ENCODE measurements around the gene ETV7.
"Not testable (repeated sequence)": the region's sequence is repeated elsewhere in the genome, so short reads cannot be mapped to it uniquely, and the experiment has no call there.

Gene ETV7

DNA sequence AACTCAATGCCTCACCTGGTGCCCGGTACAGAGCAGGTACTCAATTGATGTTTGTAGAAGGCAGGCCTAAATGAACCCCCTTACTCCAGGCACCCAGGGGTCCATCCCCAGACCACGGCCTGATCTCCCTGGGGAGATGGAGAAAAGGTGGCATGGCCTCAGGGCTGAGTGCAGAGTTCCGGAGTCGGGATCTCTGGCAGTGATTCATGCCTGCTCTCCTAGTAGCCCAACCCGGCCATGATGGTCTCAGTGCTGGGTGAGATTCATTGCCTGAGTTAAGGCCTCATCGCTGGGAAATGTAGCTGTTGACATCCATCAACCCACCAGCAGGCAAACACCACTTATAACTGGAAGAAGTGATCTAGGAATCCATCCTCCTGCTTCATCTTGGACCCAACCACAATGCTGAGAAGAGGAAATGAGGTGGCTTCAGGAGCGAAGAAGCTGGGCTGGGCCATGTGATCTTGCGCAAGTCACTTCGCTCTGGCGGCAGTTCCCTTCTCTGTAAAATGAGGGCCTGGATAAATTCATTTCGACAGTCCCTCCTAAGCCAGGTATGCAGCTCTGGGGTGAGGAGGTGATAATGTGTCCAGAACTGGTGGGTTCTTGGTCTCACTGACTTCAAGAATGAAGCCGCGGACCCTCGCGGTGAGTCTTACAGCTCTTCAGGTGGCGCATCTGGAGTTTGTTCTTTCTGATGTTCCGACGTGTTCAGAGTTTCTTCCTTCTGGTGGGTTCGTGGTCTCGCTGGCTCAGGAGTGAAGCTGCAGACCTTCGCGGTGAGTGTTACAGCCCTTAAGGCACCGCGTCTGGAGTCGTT lies 24.7 kb downstream of the ETV7 start:
- no peak for DNase-seq

- DNase-seq: no peak
Measured at GRCh38 chr6:36361071-36361470, 26.4 kb downstream of the ETV7 start.

GRCh38 chr6:36360241-36361054 lies 27.0 kb downstream of the ETV7 start:
- DNase-seq: peak; percentile 76

GRCh38 chr6:36358226-36358915 lies 29.1 kb downstream of the ETV7 start:
- DNase-seq: no peak

GRCh38 chr6:36357872-36358225 lies 29.6 kb downstream of the ETV7 start:
- no peak for DNase-seq

GRCh38 chr6:36355819-36356218 lies 31.6 kb downstream of the ETV7 start:
- DNase-seq: no peak

DNA sequence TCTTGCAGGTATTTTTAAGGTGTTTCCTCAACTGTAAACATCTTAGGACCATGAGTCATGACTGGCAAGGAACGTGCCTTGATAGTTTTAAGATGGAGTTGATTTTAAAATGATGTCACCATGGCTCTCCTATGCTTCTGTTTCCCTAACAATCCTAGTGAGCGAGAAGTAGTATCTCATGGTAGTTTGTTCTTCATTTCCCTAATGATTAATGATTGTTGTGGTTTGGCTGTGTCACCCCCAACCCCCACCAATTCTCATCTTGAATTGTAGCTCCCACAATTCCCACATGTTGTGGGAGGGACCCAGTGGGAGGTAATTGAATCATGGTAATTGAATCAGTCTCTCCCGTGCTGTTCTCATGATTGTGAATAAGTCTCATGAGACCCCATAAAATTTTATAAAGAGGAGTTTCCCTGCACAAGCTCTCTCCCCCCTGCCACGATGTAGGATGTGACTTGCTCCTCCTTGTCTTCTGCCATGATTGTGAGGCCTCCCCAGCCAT lies 34.0 kb downstream of the ETV7 start:
- DNase-seq: no peak

DNA sequence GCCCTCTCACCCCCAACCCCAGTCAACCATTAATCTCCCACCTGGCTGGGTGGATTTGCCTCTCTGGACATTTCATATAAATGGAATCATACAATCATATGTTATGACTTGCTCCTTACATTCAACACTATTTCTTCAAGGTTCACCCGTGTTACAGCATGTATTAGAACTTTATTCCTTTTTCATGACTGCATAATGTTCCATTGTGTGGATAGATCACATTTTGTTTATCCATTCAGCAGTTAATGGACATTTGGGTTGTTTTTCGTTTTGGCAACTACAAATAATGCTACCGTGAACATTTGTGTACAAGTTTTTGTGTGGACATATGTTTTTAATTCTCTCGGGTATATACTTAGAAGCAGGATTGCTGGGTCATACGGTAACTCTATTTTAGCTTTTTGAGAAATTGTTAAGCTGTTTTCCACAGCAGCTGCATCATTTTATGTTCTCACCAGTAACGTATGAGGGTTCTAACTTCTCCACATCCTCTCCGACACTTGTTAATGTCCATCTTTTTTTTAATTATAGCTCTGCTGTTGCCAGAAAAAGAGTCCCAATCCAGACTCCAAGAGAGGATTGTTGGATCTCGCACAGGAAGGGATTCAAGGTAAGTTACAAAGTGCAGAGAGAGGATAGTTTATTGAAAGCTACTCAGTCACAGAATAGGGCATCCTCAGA lies 34.9 kb downstream of the ETV7 start:
- DNase-seq: no peak

DNA sequence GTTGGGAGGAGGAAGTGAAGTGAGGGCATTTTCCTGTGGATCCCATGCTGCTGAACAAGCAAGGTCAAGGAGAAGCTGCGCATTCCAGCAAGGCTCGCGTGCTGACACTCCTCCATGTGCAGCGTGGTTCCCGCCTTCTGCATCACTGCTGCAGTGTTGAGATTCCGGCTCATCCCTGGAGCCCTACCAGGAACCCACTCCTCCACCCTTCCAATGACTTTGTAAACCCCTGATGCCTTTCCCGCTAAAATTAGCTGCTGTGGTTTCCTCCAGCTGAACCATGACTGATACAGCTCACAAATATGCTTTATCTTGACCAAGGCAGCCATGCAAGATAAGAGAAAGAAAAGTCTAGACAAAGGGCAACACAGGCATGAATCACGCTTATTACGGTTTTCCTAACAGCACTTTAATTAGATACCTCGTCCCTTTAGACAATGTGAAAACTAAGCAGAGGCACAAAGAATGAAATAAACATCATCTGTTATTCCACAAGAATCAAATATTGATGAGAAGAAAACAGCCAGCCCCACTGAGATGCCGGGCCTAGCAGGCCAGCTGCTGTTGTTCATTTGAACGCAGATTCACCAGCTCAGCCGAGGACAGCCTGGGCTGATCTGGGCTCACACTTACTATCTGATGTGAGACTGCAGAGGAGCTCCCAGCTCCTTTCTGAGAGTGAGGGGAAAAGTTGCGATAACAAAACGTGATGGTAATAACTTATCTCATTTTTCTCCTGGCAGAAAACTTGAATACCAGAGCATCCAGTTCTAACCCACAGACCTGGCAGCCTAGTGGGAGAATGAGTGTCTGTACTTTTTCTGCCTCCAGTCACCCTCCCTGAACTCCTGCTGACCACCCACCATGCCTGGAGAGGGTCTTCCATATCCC lies 36.5 kb downstream of the ETV7 start:
- no peak for DNase-seq

- DNase-seq: no peak
Measured at GRCh38 chr6:36350082-36350481, 37.4 kb downstream of the ETV7 start.

DNA sequence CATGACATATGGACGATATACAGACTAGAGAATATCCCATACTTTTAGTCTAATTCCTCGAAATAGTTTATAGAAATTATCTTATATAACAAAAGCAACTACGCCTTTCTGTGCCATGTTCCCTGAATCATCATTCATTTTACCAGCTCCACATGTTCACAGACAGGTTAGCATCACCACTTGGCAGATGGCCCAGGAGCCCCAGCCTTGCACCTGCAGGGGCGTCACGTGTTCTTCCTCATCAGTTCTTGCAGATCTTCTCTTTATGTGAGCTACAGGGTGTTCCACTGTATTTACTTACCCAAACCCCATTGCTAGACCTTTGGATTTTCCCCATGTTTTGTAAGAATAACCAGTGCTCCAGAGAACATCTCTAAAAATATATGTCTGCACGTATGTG lies 38.2 kb downstream of the ETV7 start:
- DNase-seq: no peak

GRCh38 chr6:36347621-36348020 lies 39.8 kb downstream of the ETV7 start:
- no peak for DNase-seq

- no peak for DNase-seq
Measured at GRCh38 chr6:36346486-36347273, 40.8 kb downstream of the ETV7 start.

DNA sequence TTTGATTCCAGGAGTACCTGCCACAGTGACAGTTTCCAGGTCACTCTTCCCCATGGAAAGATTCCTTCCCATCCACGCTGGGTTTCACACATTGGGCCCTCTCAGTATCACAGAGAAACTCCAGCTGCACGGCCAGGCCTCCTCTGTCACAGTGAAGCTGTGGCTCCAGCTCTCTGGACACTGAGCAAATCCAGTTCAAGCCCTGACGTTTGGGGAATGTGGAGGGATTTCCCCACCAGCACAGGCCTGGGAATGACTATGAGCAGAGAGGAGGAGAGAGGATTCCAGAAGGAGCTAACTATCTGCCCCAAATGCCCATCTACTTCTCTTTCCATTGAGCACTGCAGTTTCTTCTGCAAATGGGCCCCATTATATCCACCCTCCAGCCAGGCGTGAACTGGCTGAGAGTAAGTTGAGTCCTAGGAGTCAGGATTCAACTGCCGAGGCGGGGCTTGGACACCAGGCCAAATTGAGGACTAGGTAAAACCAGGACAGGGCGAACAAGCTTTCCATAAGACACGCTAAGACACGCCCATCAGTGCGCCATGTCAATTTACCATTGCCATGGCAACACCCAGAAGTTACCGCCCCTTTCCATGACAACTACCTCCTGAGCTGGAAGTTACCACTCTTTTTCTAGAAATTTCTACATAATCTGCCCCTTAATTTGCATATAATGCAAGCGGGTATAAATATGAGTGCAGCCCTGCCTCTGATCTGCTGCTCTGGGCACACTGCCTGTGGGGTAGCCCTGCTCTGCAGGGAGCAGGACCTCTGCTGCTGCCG lies 41.6 kb downstream of the ETV7 start:
- no peak for DNase-seq

- DNase-seq: no peak
Measured at GRCh38 chr6:36343109-36343680, 44.3 kb downstream of the ETV7 start.

GRCh38 chr6:36340618-36341454 lies 46.6 kb downstream of the ETV7 start:
- DNase-seq: peak; percentile 75

DNA sequence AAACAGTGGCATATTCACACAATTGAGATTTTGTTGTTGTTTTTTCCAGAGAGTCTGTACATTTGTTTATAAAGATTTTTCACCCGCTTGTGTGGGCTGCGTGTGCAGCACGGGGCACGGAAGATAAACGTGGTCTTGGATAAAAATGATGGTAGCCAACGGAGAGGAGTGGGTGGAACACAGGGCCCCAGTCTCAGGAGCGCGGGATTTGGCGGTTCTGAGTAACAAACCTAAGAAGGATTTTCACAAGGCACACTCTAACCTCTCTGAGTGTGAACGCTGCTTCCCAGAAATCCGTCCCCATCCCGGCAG lies 47.2 kb downstream of the ETV7 start:
- DNase-seq: no peak

GRCh38 chr6:36339146-36339545 lies 48.3 kb downstream of the ETV7 start:
- DNase-seq: no peak

GRCh38 chr6:36338223-36338622 lies 49.2 kb downstream of the ETV7 start:
- not testable (repeated sequence) for DNase-seq
